ENCODE data around the gene CEPT1.

CEPT1 gene

DNA sequence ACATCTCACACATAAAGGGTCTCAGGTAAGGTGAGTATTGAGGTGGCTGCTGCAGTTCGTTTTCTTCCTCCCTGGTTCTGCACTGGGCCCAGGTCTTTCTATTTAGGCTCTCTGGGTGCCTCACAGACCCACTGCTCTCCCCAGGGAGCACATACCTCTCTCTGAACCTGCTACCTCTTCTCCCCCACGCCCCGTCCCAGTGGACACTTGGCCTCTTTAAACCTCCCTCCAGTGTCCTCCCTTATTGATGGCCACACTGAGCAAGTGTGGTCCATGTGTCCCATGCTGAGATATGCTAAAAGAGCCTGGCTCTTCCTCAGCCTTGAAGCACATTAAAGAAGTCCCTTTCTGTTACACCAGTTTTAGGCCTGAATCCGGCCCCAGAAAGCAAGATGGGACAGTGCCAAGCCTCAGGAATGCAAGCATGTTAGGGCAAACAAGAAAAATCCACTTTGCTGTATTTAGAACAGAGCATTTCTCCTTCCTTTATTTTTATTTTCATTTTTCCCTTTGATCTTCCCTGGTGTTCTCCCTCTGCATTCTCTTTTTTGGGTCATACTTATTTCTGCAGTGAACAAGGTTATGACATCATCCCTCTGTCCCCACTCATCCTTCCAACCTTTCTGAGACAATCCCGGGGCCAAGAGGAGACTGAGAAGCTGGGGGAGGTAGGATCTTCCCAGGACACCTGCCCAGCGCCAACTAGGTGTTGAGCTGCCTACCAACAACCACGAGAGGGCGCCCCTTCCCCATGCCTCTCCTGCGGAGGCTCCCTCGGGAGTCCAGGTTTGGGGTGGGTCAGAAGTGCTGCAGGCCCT lies 82.5 kb downstream of the CEPT1 start:
- Histone ChIP-seq H3K27ac (no peak overlapping the region), H3K4me3 (no peak overlapping the region), H3K9ac (ENCODE audit: insufficient read length) (no peak overlapping the region), H3K9me3 (ENCODE audit: low read depth, low read length) (no peaks in the 10 kb centered on the region), H3K36me3 (ENCODE audit: insufficient read depth, low read length) (no peaks in the 10 kb centered on the region)
- DNase-seq (ENCODE audit: low read depth, low spot score): no peak
- TF ChIP-seq EZH2 (IDR thresholded peaks at IDR 0.05) (no peak), POLR2AphosphoS5 (IDR thresholded peaks at IDR 0.05; ENCODE audit: borderline replicate concordance, low read depth, low read length) (no peak), FOXP2 (optimal IDR thresholded peaks at IDR 0.05; ENCODE audit: control extremely low read depth, extremely low read length, insufficient read depth) (no peak)

DNA sequence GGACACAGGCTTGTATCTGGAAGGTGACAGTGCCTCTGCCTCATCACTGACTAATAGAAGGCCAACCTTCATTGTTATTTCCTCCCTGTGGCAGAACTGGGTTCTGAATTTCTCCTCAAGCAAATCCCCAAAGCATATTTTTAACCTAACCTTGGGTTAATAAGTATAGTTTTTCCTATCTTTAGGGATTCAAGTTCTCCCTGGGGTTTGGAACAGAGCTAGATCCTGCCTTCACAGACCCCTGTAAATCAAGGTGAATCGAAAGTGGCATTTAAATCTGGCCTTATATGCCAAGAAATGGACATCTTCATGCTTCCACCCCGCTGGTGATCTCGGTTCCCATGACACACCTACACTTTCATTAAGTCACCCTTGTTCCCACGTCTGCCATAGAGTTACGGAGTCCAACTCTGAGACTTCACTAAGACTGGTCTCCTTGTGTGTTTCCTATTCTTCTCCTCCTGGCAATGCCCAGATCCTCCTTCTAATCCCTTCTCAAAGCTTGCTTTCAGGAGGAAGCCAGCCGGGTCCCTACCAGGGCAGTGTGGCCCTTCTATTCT lies 83.2 kb downstream of the CEPT1 start:
- no peak overlapping the region for H3K9ac ChIP-seq (ENCODE audit: insufficient read length)

DNA sequence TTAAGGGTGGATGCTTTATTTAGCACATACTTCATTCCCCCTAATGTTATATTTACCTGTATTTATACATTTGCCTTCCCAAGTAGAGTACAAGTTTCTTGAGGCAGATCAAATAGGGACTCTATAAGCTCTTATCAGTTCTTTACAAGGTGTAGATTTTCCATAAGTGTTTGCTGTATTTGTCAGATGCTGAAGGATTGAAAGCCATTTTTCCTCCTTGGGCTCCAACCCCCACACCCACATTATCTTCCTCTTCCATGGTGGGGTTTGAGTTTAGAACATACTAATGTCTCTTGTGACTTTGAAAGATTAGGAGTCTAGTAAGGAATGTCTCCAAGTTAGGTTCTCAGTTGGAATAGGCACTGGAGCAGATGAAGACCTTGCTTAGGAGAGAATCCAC lies 85.1 kb downstream of the CEPT1 start:
- H3K36me3 ChIP-seq (ENCODE audit: insufficient read depth, low read length): no peaks in the 10 kb centered on the region
- DNase-seq (ENCODE audit: low read depth, low spot score): no peak
- H3K4me3 ChIP-seq: no peak overlapping the region
- H3K27ac ChIP-seq: no peak overlapping the region
- no peak overlapping the region for H3K9ac ChIP-seq (ENCODE audit: insufficient read length)
- no peak for TF ChIP-seq FOXP2 (optimal IDR thresholded peaks at IDR 0.05; ENCODE audit: control extremely low read depth, extremely low read length, insufficient read depth)
- TF ChIP-seq POLR2AphosphoS5 (IDR thresholded peaks at IDR 0.05; ENCODE audit: borderline replicate concordance, low read depth, low read length): no peak
- TF ChIP-seq EZH2 (IDR thresholded peaks at IDR 0.05): no peak
- no peaks in the 10 kb centered on the region for H3K9me3 ChIP-seq (ENCODE audit: low read depth, low read length)

More for the DNA sequence above, 83.2 kb downstream of the CEPT1 start:
- TF ChIP-seq POLR2AphosphoS5 (IDR thresholded peaks at IDR 0.05; ENCODE audit: borderline replicate concordance, low read depth, low read length): no peak
- TF ChIP-seq EZH2 (IDR thresholded peaks at IDR 0.05): no peak
- TF ChIP-seq FOXP2 (optimal IDR thresholded peaks at IDR 0.05; ENCODE audit: control extremely low read depth, extremely low read length, insufficient read depth): no peak
- no peaks in the 10 kb centered on the region for H3K9me3 ChIP-seq (ENCODE audit: low read depth, low read length)
- no peak for DNase-seq (ENCODE audit: low read depth, low spot score)
- H3K4me3 ChIP-seq: no peak overlapping the region
- no peak overlapping the region for H3K27ac ChIP-seq
- no peaks in the 10 kb centered on the region for H3K36me3 ChIP-seq (ENCODE audit: insufficient read depth, low read length)

DNA sequence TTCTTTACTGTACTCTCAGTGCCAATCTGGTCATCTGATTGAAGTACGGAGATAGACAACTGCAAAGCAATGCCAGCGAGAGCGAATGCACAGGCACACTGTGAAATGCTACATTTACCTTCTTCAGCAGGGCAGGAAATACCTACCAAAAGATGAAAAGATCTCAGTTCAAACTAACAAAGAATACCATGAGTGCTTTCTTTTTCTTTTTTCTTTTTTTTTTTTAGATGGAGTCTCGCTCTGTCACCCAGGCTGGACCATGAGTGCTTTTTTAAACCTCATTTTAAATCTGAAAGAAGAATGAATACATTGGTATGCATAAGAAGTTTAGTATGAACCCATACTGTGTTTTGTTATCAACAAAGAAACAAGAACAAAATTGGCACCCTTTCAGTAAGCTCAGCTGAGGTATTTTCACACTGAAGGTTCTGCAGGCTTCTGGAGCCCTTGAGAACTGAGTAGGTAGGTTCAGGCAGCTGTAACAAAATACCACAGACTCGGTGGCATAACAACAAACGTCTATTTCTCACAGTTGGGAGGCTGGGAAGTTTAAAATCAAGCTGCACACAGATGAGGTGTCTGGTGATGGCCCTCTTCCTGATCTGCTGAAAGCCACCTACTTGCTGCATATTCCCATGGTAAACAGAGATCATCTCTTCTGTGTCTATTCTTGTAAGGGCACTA lies 85.8 kb downstream of the CEPT1 start:
- TF ChIP-seq EZH2 (IDR thresholded peaks at IDR 0.05) (no peak), POLR2AphosphoS5 (IDR thresholded peaks at IDR 0.05; ENCODE audit: borderline replicate concordance, low read depth, low read length) (no peak), FOXP2 (optimal IDR thresholded peaks at IDR 0.05; ENCODE audit: control extremely low read depth, extremely low read length, insufficient read depth) (no peak)
- Histone ChIP-seq H3K27ac (no peak overlapping the region), H3K9me3 (ENCODE audit: low read depth, low read length) (no peaks in the 10 kb centered on the region), H3K9ac (ENCODE audit: insufficient read length) (no peak overlapping the region), H3K36me3 (ENCODE audit: insufficient read depth, low read length) (no peaks in the 10 kb centered on the region), H3K4me3 (no peak overlapping the region)
- no peak for DNase-seq (ENCODE audit: low read depth, low spot score)

DNA sequence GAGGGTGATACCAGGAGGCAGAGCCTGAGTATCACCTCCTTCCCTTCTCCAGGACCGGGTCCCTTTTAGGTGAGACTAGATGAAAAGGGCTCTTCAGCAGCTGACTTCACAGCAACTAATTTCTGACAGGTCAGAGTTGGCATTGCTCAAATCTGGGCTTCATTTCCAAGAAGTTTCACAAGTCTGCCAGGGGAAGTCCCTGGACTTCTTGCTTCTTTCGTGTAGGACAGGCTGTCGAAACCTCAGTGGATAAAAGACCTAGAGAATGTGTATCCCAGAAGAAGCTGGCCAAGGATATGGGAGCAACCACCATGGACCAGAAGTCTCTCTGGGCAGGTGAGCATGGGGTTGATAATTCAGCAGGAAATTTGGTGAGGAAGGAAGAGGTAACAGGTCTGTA lies 87.4 kb downstream of the CEPT1 start, which contains the start of gene CHI3L2:
Gene CHI3L2 (plus strand): TSS at position 280 of the 400 bp plus-strand sequence. CDS start 17 bp downstream, at position 297.
- no peak within 1 kb of the TSS for H3K4me3 ChIP-seq
- no peak within 1 kb of the TSS for H3K9ac ChIP-seq (ENCODE audit: insufficient read length)
- H3K27ac ChIP-seq: no peak within 1 kb of the TSS
- DNase-seq (ENCODE audit: low read depth, low spot score): no peak
- no peak for TF ChIP-seq POLR2AphosphoS5 (IDR thresholded peaks at IDR 0.05; ENCODE audit: borderline replicate concordance, low read depth, low read length)
- no peak for TF ChIP-seq EZH2 (IDR thresholded peaks at IDR 0.05)
- no peak for TF ChIP-seq FOXP2 (optimal IDR thresholded peaks at IDR 0.05; ENCODE audit: control extremely low read depth, extremely low read length, insufficient read depth)
- H3K36me3 ChIP-seq (ENCODE audit: insufficient read depth, low read length): no peaks in the 10 kb centered on the region
- no peaks in the 10 kb centered on the region for H3K9me3 ChIP-seq (ENCODE audit: low read depth, low read length)

DNA sequence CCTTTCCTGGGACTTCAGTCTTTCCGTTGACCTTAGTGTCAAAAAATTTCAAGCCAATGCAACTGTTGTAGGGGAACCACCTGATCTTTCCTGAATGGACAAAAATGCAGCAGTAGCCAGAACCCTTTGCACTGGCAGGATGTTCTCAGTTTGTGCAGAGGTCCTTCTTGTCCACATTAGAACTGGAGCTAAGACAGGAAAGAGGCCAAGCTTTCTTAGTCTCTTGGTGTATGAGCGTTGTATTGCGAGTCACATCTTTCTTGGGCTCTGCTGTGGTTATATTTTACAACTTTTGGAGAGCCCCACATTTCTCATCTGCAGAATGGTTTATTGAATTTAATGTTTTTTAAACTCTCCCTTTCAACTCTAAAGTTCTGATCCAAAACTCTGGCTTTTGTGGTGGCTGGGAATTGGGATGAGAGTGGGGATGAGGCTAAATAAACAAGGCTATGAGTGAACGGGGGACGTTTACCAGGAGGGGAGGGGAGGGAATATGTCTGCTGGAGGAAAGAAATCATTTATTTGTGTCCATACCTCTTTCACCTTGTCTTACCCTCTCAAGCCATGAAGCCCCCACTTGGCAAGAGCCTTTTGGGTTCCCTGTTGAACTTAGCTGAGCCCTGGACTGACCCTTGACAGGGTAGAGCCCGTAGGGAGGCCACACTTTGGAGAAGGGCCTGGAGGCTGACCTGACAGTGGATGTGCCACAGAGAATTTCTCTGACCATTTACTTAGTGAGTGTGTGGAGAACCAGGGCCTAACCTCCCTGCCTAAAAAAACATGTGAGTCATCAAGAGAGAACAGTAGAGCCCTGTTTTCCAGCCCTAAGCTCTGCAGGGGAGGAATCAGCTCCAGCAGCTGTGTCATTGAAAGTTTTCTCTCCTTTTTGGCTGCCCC lies 88.1 kb downstream of the CEPT1 start:
- Histone ChIP-seq H3K4me3 (no peak overlapping the region), H3K36me3 (ENCODE audit: insufficient read depth, low read length) (no peaks in the 10 kb centered on the region), H3K9ac (ENCODE audit: insufficient read length) (no peak overlapping the region), H3K27ac (no peak overlapping the region), H3K9me3 (ENCODE audit: low read depth, low read length) (no peaks in the 10 kb centered on the region)
- TF ChIP-seq EZH2 (IDR thresholded peaks at IDR 0.05) (no peak), POLR2AphosphoS5 (IDR thresholded peaks at IDR 0.05; ENCODE audit: borderline replicate concordance, low read depth, low read length) (no peak), FOXP2 (optimal IDR thresholded peaks at IDR 0.05; ENCODE audit: control extremely low read depth, extremely low read length, insufficient read depth) (no peak)
- no peak for DNase-seq (ENCODE audit: low read depth, low spot score)

DNA sequence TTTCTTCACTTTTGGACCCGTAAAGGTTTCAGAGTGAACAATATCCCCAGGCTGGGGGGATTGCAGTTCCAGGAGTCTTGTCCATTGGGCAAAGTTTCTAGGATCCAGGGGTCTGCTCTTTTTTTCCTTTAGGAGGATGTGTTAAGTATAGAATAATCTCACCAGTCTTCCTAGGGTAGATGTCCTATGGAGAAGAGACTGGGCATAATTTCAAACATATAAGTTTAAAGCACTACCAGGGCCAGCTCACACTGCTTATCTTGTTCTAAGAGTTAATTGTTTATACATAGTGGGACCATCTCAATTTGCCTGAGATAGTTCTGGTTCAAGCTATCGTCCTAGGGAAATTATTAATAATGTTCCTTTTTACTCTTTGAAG lies 88.7 kb downstream of the CEPT1 start:
- Histone ChIP-seq H3K27ac (no peak overlapping the region), H3K4me3 (no peak overlapping the region), H3K9me3 (ENCODE audit: low read depth, low read length) (no peaks in the 10 kb centered on the region), H3K9ac (ENCODE audit: insufficient read length) (no peak overlapping the region), H3K36me3 (ENCODE audit: insufficient read depth, low read length) (no peaks in the 10 kb centered on the region)
- no peak for TF ChIP-seq EZH2 (IDR thresholded peaks at IDR 0.05)
- TF ChIP-seq POLR2AphosphoS5 (IDR thresholded peaks at IDR 0.05; ENCODE audit: borderline replicate concordance, low read depth, low read length): no peak
- no peak for DNase-seq (ENCODE audit: low read depth, low spot score)

All from SK-N-MC (cell line).